HG03139 (cell line): ENCODE measurements around the gene RALB.
A peak's percentile ranks its signal among the peaks of the same experiment; 100 is the strongest.

ENCODE experiments used
- ATAC-seq: cut with Tn5 transposase; IDR thresholded peaks from one replicate; pipeline ENCODE4 v1.9.1; 2021; ENCODE audit not compliant: unreplicated experiment

RALB gene

GRCh38 chr2:120252225-120253020 lies at the start of gene RALB:
RALB (plus strand) TSS chr2:120252852; CDS start chr2:120278665, 25,813 bp downstream.
- peak; percentile 90 for ATAC-seq

- ATAC-seq = no peak
Measured at GRCh38 chr2:120203251-120204021, 49.2 kb upstream of the RALB start.

GRCh38 chr2:120204022-120204405 lies 48.6 kb upstream of the RALB start:
- no peak for ATAC-seq

- ATAC-seq = no peak
Measured at GRCh38 chr2:120204417-120204816, 48.2 kb upstream of the RALB start.

- ATAC-seq = no peak
Measured at GRCh38 chr2:120204945-120205670, 47.5 kb upstream of the RALB start.

- no peak for ATAC-seq
Measured at GRCh38 chr2:120206022-120206581, 46.5 kb upstream of the RALB start.

GRCh38 chr2:120208381-120209353 lies 44.0 kb upstream of the RALB start:
- ATAC-seq = no peak

GRCh38 chr2:120209427-120210269 lies 43.0 kb upstream of the RALB start:
- no peak for ATAC-seq

GRCh38 chr2:120210270-120210693 lies 42.4 kb upstream of the RALB start:
- no peak for ATAC-seq

- ATAC-seq = no peak
Measured at GRCh38 chr2:120218181-120218580, 34.5 kb upstream of the RALB start.

- ATAC-seq = no peak
Measured at GRCh38 chr2:120219291-120219690, 33.4 kb upstream of the RALB start.

GRCh38 chr2:120219766-120220165 lies 32.9 kb upstream of the RALB start:
- ATAC-seq = no peak

- ATAC-seq = no peak
Measured at GRCh38 chr2:120220756-120221155, 31.9 kb upstream of the RALB start.

GRCh38 chr2:120221616-120222015 lies 31.0 kb upstream of the RALB start:
- no peak for ATAC-seq

GRCh38 chr2:120222186-120223033 lies 30.2 kb upstream of the RALB start:
- no peak for ATAC-seq

GRCh38 chr2:120223034-120223912 lies 29.4 kb upstream of the RALB start, which contains the start of gene TMEM185B:
TMEM185B (minus strand) TSS chr2:120223400; CDS start chr2:120222976, 424 bp downstream.
- ATAC-seq = peak; percentile 81

GRCh38 chr2:120224256-120224655 lies 28.4 kb upstream of the RALB start:
- no peak for ATAC-seq
